HCT116 (cell line): Measurements from ENCODE around the gene GFOD1.

ENCODE experiments used
- CEBPB ChIP-seq: IDR thresholded peaks from 2 replicates; pipeline ENCODE4 v1.6.1; 2012; ENCODE audit warnings: low read depth
- EGR1 ChIP-seq: IDR thresholded peaks from 2 replicates; pipeline ENCODE4 v1.6.1; 2012; ENCODE audit warnings: low read depth
- ELF1 ChIP-seq: IDR thresholded peaks from 2 replicates; pipeline ENCODE4 v1.6.1; 2012; ENCODE audit warnings: low read depth, borderline replicate concordance
- EZH2 ChIP-seq: fragments of 200-600 bp; sonication (generic); IDR thresholded peaks from 2 replicates; pipeline ENCODE4 v1.6.1; 2017; ENCODE audit warnings: antibody characterized with exemption, mixed run types
- EZH2phosphoT487 ChIP-seq: fragments of 200-600 bp; IDR thresholded peaks from 2 replicates; pipeline ENCODE4 v1.6.1; 2018; ENCODE audit warnings: antibody characterized with exemption, borderline replicate concordance
- FOSL1 ChIP-seq: IDR thresholded peaks from 2 replicates; pipeline ENCODE4 v1.6.1; 2012; ENCODE audit warnings: low read depth
- POLR2A ChIP-seq: IDR thresholded peaks from 2 replicates; pipeline ENCODE4 v1.7.0; 2011; ENCODE audit warnings: borderline replicate concordance; ENCODE audit not compliant: insufficient read depth, insufficient read length; ENCODE audit errors: extremely low read depth
- POLR2AphosphoS5 ChIP-seq: IDR thresholded peaks from 2 replicates; pipeline ENCODE4 v1.6.1; 2011; ENCODE audit warnings: mild to moderate bottlenecking, low read depth, low read length, moderate library complexity
- SIN3A ChIP-seq: IDR thresholded peaks from 2 replicates; pipeline ENCODE4 v1.6.1; 2012; ENCODE audit warnings: low read depth
- YY1 ChIP-seq: IDR thresholded peaks from 2 replicates; pipeline ENCODE4 v1.6.1; 2011; ENCODE audit warnings: low read length, low read depth, moderate library complexity, mild to moderate bottlenecking; ENCODE audit not compliant: insufficient replicate concordance; ENCODE audit errors: extremely low read depth
- ZFX ChIP-seq: fragments of 450-650 bp; IDR thresholded peaks from 2 replicates; pipeline ENCODE4 v1.6.1; 2017
- ZNF274 ChIP-seq: fragments of 200-500 bp; sonication (Bioruptor generic); IDR thresholded peaks from 2 replicates; pipeline ENCODE4 v1.6.1; 2014; ENCODE audit warnings: mild to moderate bottlenecking, low read depth, low read length, inconsistent platforms
- TF ChIP-seq, protein P1 (sequence below), 3 experiments: fragments of 200-600 bp in 1 of 3; sonication (generic) in 1 of 3; IDR thresholded peaks in 2 of 3; conservative IDR thresholded peaks in 1 of 3; 2 replicates each; pipeline ENCODE4 v1.5.1; 2012 to 2017; ENCODE audit warnings: low read depth in 2 of 3, low read length in 2 of 3, antibody characterized with exemption in 1 of 3, borderline replicate concordance in 1 of 3, control low read depth in 1 of 3, mild to moderate bottlenecking in 1 of 3, mixed read lengths in 1 of 3, mixed run types in 1 of 3, moderate library complexity in 1 of 3; ENCODE audit not compliant: insufficient read depth in 1 of 3
- TF ChIP-seq, protein P2 (sequence below): IDR thresholded peaks from 2 replicates; pipeline ENCODE4 v1.6.1; 2012

- TF ChIP-seq, protein P1, sequence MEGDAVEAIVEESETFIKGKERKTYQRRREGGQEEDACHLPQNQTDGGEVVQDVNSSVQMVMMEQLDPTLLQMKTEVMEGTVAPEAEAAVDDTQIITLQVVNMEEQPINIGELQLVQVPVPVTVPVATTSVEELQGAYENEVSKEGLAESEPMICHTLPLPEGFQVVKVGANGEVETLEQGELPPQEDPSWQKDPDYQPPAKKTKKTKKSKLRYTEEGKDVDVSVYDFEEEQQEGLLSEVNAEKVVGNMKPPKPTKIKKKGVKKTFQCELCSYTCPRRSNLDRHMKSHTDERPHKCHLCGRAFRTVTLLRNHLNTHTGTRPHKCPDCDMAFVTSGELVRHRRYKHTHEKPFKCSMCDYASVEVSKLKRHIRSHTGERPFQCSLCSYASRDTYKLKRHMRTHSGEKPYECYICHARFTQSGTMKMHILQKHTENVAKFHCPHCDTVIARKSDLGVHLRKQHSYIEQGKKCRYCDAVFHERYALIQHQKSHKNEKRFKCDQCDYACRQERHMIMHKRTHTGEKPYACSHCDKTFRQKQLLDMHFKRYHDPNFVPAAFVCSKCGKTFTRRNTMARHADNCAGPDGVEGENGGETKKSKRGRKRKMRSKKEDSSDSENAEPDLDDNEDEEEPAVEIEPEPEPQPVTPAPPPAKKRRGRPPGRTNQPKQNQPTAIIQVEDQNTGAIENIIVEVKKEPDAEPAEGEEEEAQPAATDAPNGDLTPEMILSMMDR (IDR thresholded peaks at IDR 0.05 in 2 of 3, conservative IDR thresholded peaks at IDR 0.05 in 1 of 3; ENCODE audit: borderline replicate concordance in 1 of 3, insufficient read depth in 1 of 3, low read depth in 2 of 3, low read length in 2 of 3): no peak
- TF ChIP-seq EZH2 (no peak), EGR1 (no peak), ZFX (no peak), YY1 (no peak), POLR2A (no peak), SIN3A (no peak), EZH2phosphoT487 (no peak), POLR2AphosphoS5 (no peak), ZNF274 (no peak), FOSL1 (no peak), CEBPB (no peak), ELF1 (no peak)
- TF ChIP-seq, protein P2, sequence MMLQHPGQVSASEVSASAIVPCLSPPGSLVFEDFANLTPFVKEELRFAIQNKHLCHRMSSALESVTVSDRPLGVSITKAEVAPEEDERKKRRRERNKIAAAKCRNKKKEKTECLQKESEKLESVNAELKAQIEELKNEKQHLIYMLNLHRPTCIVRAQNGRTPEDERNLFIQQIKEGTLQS: no peak
Measured at GRCh38 chr6:13357551-13358075, 129.8 kb downstream of the GFOD1 start.
